ENCODE measurements around the gene FAM174C.

Gene FAM174C

GRCh38 chr19:1243768-1244692, 31.3 kb upstream of the FAM174C start:
- H4K12ac ChIP-seq (ENCODE audit: low read depth, low read length): no peak overlapping the region
- WGBS (ENCODE audit: extremely low coverage, insufficient coverage, insufficient read length): no CpG with 5 or more reads among the region's 33 CpGs
- no peak overlapping the region for H2BK5ac ChIP-seq (ENCODE audit: low read depth, low read length, poor library complexity)

GRCh38 chr19:1244693-1245451, 30.5 kb upstream of the FAM174C start:
- H3K4me3 ChIP-seq (ENCODE audit: low read depth, low read length): no peak overlapping the region
- H3K18ac ChIP-seq (ENCODE audit: low read length): no peak overlapping the region
- H3K4ac ChIP-seq (ENCODE audit: low read depth, low read length): no peak overlapping the region
- no peak overlapping the region for H2BK12ac ChIP-seq (ENCODE audit: low read length)
- peaks cover 14% of the 10 kb centered on the region for H3K79me2 ChIP-seq (ENCODE audit: control insufficient read depth, insufficient read depth, low read length, poor library complexity)
- H4K8ac ChIP-seq (ENCODE audit: low read depth, low read length): no peak overlapping the region
- H3K23ac ChIP-seq (ENCODE audit: low read length): no peak overlapping the region
- H2BK120ac ChIP-seq (ENCODE audit: insufficient read depth, low read length, poor library complexity): no peak overlapping the region
- H3K27me3 ChIP-seq (ENCODE audit: insufficient read depth, low read length): no peaks in the 10 kb centered on the region
- H3K14ac ChIP-seq (ENCODE audit: low read length): no peak overlapping the region
- no peaks in the 10 kb centered on the region for H3K9me3 ChIP-seq (ENCODE audit: insufficient read depth, low read depth, low read length)
- peaks cover 12 to 13% of the 10 kb centered on the region in 2 experiments for H3K36me3 ChIP-seq (ENCODE audit: control insufficient read depth in 1 of 2, insufficient read depth in 2 of 2, low read length in 2 of 2)
- H3K4me2 ChIP-seq (ENCODE audit: low read length): no peak overlapping the region
- H3K79me1 ChIP-seq (ENCODE audit: low read length): peaks cover 22% of the 10 kb centered on the region
- peak overlapping the region; percentile 19 for H3K27ac ChIP-seq (ENCODE audit: low read depth, low read length)
- H2AK5ac ChIP-seq (ENCODE audit: low read length): no peak overlapping the region
- H4K12ac ChIP-seq (ENCODE audit: low read depth, low read length): no peak overlapping the region
- H3K9ac ChIP-seq (ENCODE audit: low read length): peak overlapping the region; percentile 29
- H3K4me1 ChIP-seq (ENCODE audit: control insufficient read depth in 1 of 2, insufficient read depth in 2 of 2, low read length in 2 of 2): peaks cover 11 to 19% of the 10 kb centered on the region in 2 experiments
- H2BK5ac ChIP-seq (ENCODE audit: low read depth, low read length, poor library complexity): no peak overlapping the region
- no peak overlapping the region for H4K91ac ChIP-seq (ENCODE audit: low read depth, low read length)
- WGBS (ENCODE audit: extremely low coverage, insufficient coverage, insufficient read length): no CpG with 5 or more reads among the region's 31 CpGs
- DNase-seq: peak; percentile 42 to 62
- no peak overlapping the region for H2AFZ ChIP-seq (ENCODE audit: insufficient read depth, low read length, poor library complexity)

More at GRCh38 chr19:1243768-1244692, 31.3 kb upstream of the FAM174C start:
- H4K91ac ChIP-seq (ENCODE audit: low read depth, low read length): no peak overlapping the region
- H3K9me3 ChIP-seq (ENCODE audit: insufficient read depth, low read depth, low read length): no peaks in the 10 kb centered on the region
- peak overlapping the region; percentile 19 for H3K27ac ChIP-seq (ENCODE audit: low read depth, low read length)
- DNase-seq: peak; percentile 70 to 84
- H3K4ac ChIP-seq (ENCODE audit: low read depth, low read length): no peak overlapping the region
- H3K4me2 ChIP-seq (ENCODE audit: low read length): no peak overlapping the region
- no peaks in the 10 kb centered on the region for H3K27me3 ChIP-seq (ENCODE audit: insufficient read depth, low read length)
- H3K79me2 ChIP-seq (ENCODE audit: control insufficient read depth, insufficient read depth, low read length, poor library complexity): peaks cover 13% of the 10 kb centered on the region
- peaks cover 10 to 12% of the 10 kb centered on the region in 2 experiments for H3K36me3 ChIP-seq (ENCODE audit: control insufficient read depth in 1 of 2, insufficient read depth in 2 of 2, low read length in 2 of 2)
- no peak overlapping the region for H3K18ac ChIP-seq (ENCODE audit: low read length)
- peaks cover 17% of the 10 kb centered on the region for H3K79me1 ChIP-seq (ENCODE audit: low read length)
- no peak overlapping the region for H4K8ac ChIP-seq (ENCODE audit: low read depth, low read length)
- H3K14ac ChIP-seq (ENCODE audit: low read length): no peak overlapping the region
- no peak overlapping the region for H2AFZ ChIP-seq (ENCODE audit: insufficient read depth, low read length, poor library complexity)
- H3K4me1 ChIP-seq (ENCODE audit: control insufficient read depth in 1 of 2, insufficient read depth in 2 of 2, low read length in 2 of 2): peaks cover 11 to 22% of the 10 kb centered on the region in 2 experiments
- no peak overlapping the region for H2BK12ac ChIP-seq (ENCODE audit: low read length)
- no peak overlapping the region for H2AK5ac ChIP-seq (ENCODE audit: low read length)
- no peak overlapping the region for H3K9ac ChIP-seq (ENCODE audit: low read length)
- no peak overlapping the region for H2BK120ac ChIP-seq (ENCODE audit: insufficient read depth, low read length, poor library complexity)
- H3K4me3 ChIP-seq (ENCODE audit: low read depth, low read length): no peak overlapping the region
- no peak overlapping the region for H3K23ac ChIP-seq (ENCODE audit: low read length)

- Histone ChIP-seq H3K4me1 (ENCODE audit: control insufficient read depth in 1 of 2, insufficient read depth in 2 of 2, low read length in 2 of 2) (peaks cover 11 to 18% of the 10 kb centered on the region in 2 experiments), H3K9me3 (ENCODE audit: insufficient read depth, low read depth, low read length) (no peaks in the 10 kb centered on the region), H2BK12ac (ENCODE audit: low read length) (no peak overlapping the region), H3K36me3 (ENCODE audit: control insufficient read depth in 1 of 2, insufficient read depth in 2 of 2, low read length in 2 of 2) (peaks cover 18 to 20% of the 10 kb centered on the region in 2 experiments), H2AFZ (ENCODE audit: insufficient read depth, low read length, poor library complexity) (no peak overlapping the region), H3K18ac (ENCODE audit: low read length) (no peak overlapping the region), H3K9ac (ENCODE audit: low read length) (no peak overlapping the region), H3K4me2 (ENCODE audit: low read length) (no peak overlapping the region), H3K4ac (ENCODE audit: low read depth, low read length) (no peak overlapping the region), H4K91ac (ENCODE audit: low read depth, low read length) (no peak overlapping the region), H3K14ac (ENCODE audit: low read length) (no peak overlapping the region), H3K27me3 (ENCODE audit: insufficient read depth, low read length) (no peaks in the 10 kb centered on the region), H2AK5ac (ENCODE audit: low read length) (peak overlapping the region; percentile 28), H4K12ac (ENCODE audit: low read depth, low read length) (no peak overlapping the region), H3K23ac (ENCODE audit: low read length) (no peak overlapping the region), H3K27ac (ENCODE audit: low read depth, low read length) (no peak overlapping the region), H3K79me2 (ENCODE audit: control insufficient read depth, insufficient read depth, low read length, poor library complexity) (peaks cover 22% of the 10 kb centered on the region), H3K4me3 (ENCODE audit: low read depth, low read length) (no peak overlapping the region), H4K8ac (ENCODE audit: low read depth, low read length) (no peak overlapping the region), H2BK120ac (ENCODE audit: insufficient read depth, low read length, poor library complexity) (no peak overlapping the region), H2BK5ac (ENCODE audit: low read depth, low read length, poor library complexity) (no peak overlapping the region), H3K79me1 (ENCODE audit: low read length) (peaks cover 26% of the 10 kb centered on the region)
- no peak for DNase-seq
- WGBS (ENCODE audit: extremely low coverage, insufficient coverage, insufficient read length): no CpG with 5 or more reads among the region's 26 CpGs
Observed at GRCh38 chr19:1245494-1246264, 29.7 kb upstream of the FAM174C start.

Measured in trophoblast cell (in vitro differentiated cells and primary cell).